Fibroblast of skin of left biceps (primary cell): Measurements from ENCODE around the gene EPAS1.
A peak's percentile ranks its signal among the peaks of the same experiment; 100 is the strongest.

Source experiments
- DNase-seq, 2 experiments: peaks; one replicate each; pipeline ENCODE4 v3.0.0-alpha.2; 2013; ENCODE audit warnings: low read depth in 2 of 2

EPAS1 gene

DNA sequence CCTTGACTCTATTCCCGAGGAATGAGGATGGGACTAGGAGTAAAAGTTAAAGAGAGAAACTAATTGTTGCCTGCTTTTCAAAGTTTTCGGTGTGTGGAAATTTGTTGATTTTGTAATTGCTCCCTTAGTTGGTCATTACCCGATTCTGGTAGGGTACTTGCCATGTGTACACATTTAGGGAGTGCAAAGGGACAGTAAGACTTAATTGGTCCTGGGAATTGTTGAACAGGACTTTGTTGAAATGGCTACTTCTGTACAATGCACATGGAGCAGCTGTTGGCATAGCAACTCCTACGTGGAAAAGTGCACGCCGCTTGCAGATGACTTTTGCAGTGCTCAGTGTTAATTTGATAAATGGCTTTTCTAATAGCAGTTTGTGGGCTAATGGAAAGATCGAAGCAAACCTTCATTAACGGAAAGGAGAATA is 22.9 kb downstream of the EPAS1 start:
- no peak for DNase-seq

GRCh38 chr2:46323730-46324129 is 26.5 kb downstream of the EPAS1 start:
- DNase-seq = no peak

GRCh38 chr2:46325182-46325928 is 28.1 kb downstream of the EPAS1 start:
- no peak for DNase-seq

GRCh38 chr2:46326231-46326980 is 29.2 kb downstream of the EPAS1 start:
- no peak for DNase-seq

DNA sequence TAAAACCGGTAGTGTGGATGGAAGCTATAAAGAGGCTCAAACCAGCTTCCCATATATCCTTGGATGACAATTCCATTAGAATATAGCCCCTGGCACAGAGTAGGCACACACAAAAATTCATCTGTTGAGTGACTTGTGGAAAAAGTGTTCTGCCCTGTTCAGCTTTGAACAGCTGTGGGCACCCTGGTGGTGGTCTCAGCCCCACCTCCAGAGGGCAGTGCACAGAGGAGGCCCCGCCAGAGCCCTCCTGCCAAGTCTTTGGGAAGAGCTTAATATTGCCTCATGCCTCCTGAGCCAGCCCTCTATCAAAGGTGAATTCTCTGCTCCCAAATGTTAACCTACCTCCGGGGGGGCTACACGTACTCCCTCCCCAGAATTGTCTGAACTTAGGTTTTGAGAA is 30.4 kb downstream of the EPAS1 start:
- no peak for DNase-seq

- no peak for DNase-seq
Measured at GRCh38 chr2:46328291-46328690, 31.1 kb downstream of the EPAS1 start.

DNA sequence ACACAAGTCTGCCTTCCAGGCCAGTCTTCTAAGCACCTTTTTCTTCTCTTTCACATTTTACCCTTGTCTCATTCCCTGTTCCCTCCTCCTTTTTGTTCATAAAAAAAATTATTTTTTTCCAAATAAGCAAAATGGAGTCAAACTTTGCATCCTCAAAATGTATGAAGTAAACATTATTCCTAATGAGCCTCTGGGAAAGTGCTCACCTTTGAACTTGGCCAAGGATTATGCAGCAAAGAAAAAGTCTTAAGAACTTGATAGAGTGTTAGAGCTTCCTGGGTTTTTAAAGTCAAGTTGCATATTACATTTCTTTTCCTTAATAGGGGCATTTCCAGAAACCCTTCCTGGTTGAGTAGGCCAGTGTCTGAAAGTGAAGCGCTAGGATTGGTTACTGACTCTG is 31.6 kb downstream of the EPAS1 start:
- no peak for DNase-seq

GRCh38 chr2:46329340-46329739 is 32.1 kb downstream of the EPAS1 start:
- no peak for DNase-seq

DNA sequence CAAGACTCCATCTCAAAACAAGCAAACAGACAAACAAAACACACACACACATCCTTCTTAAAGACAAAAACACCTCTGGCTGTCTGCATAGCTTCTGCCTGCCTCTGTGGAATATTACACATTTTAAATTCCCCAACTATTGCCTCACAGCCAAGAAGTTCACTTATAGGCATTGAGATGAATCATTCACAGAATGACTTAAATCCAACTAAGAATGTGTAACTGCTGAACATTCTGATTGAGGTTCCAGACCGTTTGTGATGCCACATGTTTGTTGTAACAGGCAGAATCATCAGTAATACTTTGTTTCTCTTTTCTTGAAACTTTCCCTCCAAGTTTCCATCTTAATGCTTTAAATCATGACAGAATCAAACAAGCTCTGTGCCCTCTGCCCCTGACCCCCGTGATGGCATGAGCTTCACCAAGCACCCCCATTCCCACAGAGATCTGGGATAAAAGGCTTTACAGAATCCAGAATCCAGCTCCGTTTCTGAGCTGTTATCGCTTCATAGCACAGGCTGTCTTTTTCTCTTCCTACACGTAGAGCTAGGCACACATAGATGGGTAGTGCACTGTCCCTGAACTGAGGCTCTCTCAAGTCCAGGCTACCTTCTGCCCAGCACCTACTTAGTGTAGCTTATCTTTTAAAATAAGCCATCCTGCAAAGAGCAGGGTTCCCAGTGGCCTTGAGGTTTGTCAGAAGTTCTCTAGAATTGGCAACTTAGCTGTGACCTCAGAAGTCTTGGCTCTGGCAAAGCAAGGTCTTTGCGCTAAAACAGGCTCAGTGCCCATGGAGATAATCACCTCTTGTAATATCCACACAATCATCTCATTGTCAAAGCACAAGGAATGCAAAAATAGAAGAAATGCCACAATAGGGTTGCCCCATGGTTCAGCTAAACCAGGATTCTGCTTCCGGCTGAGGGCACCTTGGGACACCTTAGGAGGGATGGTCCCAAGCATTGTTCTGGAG is 32.9 kb downstream of the EPAS1 start:
- DNase-seq = peak; percentile 87

GRCh38 chr2:46331109-46331766 is 34.0 kb downstream of the EPAS1 start:
- no peak for DNase-seq

GRCh38 chr2:46332686-46333281 is 35.6 kb downstream of the EPAS1 start:
- no peak for DNase-seq

GRCh38 chr2:46333912-46334311 is 36.7 kb downstream of the EPAS1 start:
- DNase-seq = no peak

- DNase-seq = peak; percentile 93 to 95
Measured at GRCh38 chr2:46334389-46335271, 37.4 kb downstream of the EPAS1 start.

DNA sequence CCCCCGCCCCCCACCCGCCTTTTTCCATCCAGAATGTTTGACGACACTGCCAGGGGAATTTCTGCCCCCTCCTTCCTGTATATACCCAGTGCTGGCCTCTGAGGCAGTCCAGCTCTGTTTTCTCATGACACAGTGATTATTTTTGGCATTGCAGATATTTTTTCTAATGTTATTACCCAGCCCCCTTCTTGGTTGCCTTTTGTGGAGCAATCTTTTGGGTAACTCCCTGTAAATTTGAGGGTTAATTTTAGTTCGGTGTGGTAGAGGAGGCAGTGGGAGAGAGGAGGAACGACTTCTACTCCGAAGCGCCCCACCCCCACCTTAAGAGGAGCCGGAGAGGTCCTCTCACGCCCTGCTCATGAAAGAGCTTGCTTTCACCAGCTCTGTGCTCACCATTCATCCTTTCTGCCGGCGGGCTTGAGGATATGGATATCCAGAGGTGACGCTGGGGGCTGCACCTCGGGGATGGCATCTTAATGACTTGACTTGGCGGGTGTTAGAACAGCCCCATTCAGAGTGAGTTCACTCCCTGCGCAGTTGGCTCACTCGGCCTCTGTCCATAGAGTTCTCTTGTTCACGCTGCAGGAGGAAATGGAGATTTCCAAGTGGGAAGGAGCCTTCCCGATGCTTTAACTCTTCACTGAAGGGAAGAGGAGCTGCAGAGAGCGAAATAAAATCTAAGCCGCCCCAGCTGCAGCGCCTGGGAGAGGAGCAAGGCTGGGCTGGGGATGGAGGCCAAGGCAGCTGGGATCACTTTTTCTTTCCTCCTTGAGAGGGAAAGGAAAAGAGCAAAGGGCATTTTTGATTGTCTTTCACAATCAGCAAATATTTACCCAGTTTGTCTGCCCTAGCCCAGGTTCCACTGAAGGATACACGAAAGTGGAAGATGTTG is 38.4 kb downstream of the EPAS1 start:
- DNase-seq = no peak

- DNase-seq = no peak
Measured at GRCh38 chr2:46336283-46336959, 39.2 kb downstream of the EPAS1 start.

GRCh38 chr2:46337208-46337994 is 40.2 kb downstream of the EPAS1 start:
- no peak for DNase-seq

DNA sequence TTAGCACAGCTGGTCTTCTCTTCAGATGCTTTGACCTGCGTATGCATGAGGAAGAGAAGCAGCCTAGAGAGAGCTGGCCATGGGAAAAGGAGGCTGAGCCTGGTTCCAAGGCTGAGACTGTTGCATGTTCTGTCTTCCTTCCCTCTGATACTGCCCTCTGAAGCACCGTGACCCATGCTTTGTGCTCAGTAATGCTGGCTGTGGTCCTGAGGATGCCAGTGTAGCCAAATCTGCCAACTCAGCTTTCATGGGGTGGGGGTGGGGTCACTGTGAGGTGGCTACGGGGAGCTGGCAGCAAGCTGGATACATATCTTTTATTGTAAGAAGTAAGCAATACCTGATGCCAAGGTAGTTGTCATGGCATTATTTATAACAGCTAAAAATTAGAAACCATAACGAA is 41.5 kb downstream of the EPAS1 start:
- DNase-seq = no peak

DNA sequence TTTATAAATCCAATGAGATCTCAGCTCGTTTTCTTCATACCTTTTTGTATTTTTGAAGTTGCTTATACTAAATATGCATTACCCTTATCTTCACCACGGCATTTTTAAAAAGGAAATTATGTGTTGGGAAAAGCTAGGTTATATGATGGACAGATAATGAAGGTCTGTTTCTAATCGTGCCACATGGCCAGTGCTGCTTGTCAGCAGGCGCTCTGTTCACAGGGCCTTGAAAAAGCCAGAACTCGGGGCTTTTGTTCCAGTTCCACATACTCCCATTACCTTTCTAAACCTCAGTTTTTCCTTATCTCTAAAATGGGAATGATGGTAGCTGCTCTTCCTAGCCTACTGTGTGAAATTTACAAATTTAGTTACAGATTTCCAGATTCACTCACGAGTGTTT is 42.0 kb downstream of the EPAS1 start:
- no peak for DNase-seq
